Measurements from ENCODE around the gene PRKCE. TPM values are rescaled to one million over a fixed set of nuclear protein-coding genes. Genes with fewer than 3 reads are reported as not detected.
"Not testable (repeated sequence)": the region's sequence is repeated elsewhere in the genome, so short reads cannot be mapped to it uniquely, and the experiment has no call there.

PRKCE gene
- total RNA-seq, 5 donors from 2014 or later (not counting 1 experiment from before 2014, with no cell fraction given): 16.5 to 29.8 (median 23.4) TPM

- WGBS (ENCODE audit: insufficient coverage): 96% methylated on average over 8 of the region's 11 CpGs
- H3K27ac Mint-ChIP-seq; H3K27me3 ChIP-seq (replicated peaks in 1 of 2; ENCODE audit: control insufficient read depth in 2 of 2, extremely low read depth in 1 of 2, insufficient read depth in 2 of 2, low read length in 1 of 2); H3K9me3 Mint-ChIP-seq; H3K36me3 ChIP-seq (ENCODE audit: control insufficient read depth in 2 of 2, extremely low read depth in 1 of 2, insufficient read depth in 1 of 2, low read length in 1 of 2); POLR2A ChIA-PET; H3K4me1 ChIP-seq (ENCODE audit: control insufficient read depth in 1 of 2, extremely low read depth in 1 of 2, insufficient read depth in 2 of 2, low read length in 2 of 2); H3K9me3 ChIP-seq; H3K27ac ChIP-seq (ENCODE audit: low read length); DNase-seq; H3K4me3 Mint-ChIP-seq; ATAC-seq (replicated peaks in 1 of 4); H3K36me3 Mint-ChIP-seq; H3K27me3 Mint-ChIP-seq; H3K4me3 ChIP-seq (ENCODE audit: control insufficient read depth in 1 of 2, extremely low read depth in 1 of 2, low read length in 1 of 2): not testable (repeated sequence)
- H3K4me1 Mint-ChIP-seq: peaks cover 17 to 30% (median 30%) of the 10 kb centered on the region in 3 donors
- CTCF ChIA-PET: interaction anchor here in 1 of 2 donors (0.7 kb wide), 1 partner anchor 560 kb away, joined by 14 read pairs; no protein-coding TSS in a partner anchor
These were observed 552.2 kb downstream of the PRKCE start for GRCh38 chr2:46203636-46204035.

- ChIA-PET CTCF (no interaction called here), POLR2A (no interaction called here)
- peaks cover 0 to 9% (median 8%) of the 10 kb centered on the region in 3 donors for H3K4me1 Mint-ChIP-seq
- no peaks in the 10 kb centered on the region for H3K4me1 ChIP-seq (ENCODE audit: control insufficient read depth in 1 of 2, extremely low read depth in 1 of 2, insufficient read depth in 2 of 2, low read length in 2 of 2)
- no peaks in the 10 kb centered on the region for H3K27me3 Mint-ChIP-seq
- DNase-seq (no peak), ATAC-seq (replicated peaks in 1 of 4) (no peak)
- peaks cover 14% of the 10 kb centered on the region for H3K36me3 Mint-ChIP-seq
- no peaks in the 10 kb centered on the region for H3K36me3 ChIP-seq (ENCODE audit: control insufficient read depth in 2 of 2, extremely low read depth in 1 of 2, insufficient read depth in 1 of 2, low read length in 1 of 2)
- H3K4me3 ChIP-seq (ENCODE audit: control insufficient read depth in 1 of 2, extremely low read depth in 1 of 2, low read length in 1 of 2): no peak overlapping the region
- no peaks in the 10 kb centered on the region for H3K9me3 ChIP-seq
- peaks cover 6 to 22% (median 13%) of the 10 kb centered on the region in 3 donors for H3K9me3 Mint-ChIP-seq
- no peaks in the 10 kb centered on the region for H3K27me3 ChIP-seq (replicated peaks in 1 of 2; ENCODE audit: control insufficient read depth in 2 of 2, extremely low read depth in 1 of 2, insufficient read depth in 2 of 2, low read length in 1 of 2)
- no peak overlapping the region for H3K27ac ChIP-seq (ENCODE audit: low read length)
- no peak overlapping the region for H3K4me3 Mint-ChIP-seq
- H3K27ac Mint-ChIP-seq: no peak overlapping the region
- WGBS (ENCODE audit: insufficient coverage): 100% methylated on average over 3 of the region's 4 CpGs
These were observed 556.1 kb downstream of the PRKCE start for GRCh38 chr2:46207591-46207990.

- no peaks in the 10 kb centered on the region for H3K36me3 ChIP-seq (ENCODE audit: control insufficient read depth in 2 of 2, extremely low read depth in 1 of 2, insufficient read depth in 1 of 2, low read length in 1 of 2)
- Mint-ChIP-seq H3K9me3 (peaks cover 6 to 24% (median 15%) of the 10 kb centered on the region in 3 donors), H3K27me3 (peaks cover 0 to 3% of the 10 kb centered on the region in 2 donors), H3K4me3 (no peak overlapping the region), H3K36me3 (peaks cover 14% of the 10 kb centered on the region), H3K4me1 (peaks cover 0 to 5% (median 0%) of the 10 kb centered on the region in 3 donors), H3K27ac (no peak overlapping the region)
- H3K4me3 ChIP-seq (ENCODE audit: control insufficient read depth in 1 of 2, extremely low read depth in 1 of 2, low read length in 1 of 2): no peak overlapping the region
- no CpG with 5 or more reads among the region's 1 CpG for WGBS (ENCODE audit: insufficient coverage)
- DNase-seq (no peak), ATAC-seq (replicated peaks in 1 of 4) (no peak)
- no peak overlapping the region for H3K27ac ChIP-seq (ENCODE audit: low read length)
- no peaks in the 10 kb centered on the region for H3K9me3 ChIP-seq
- POLR2A ChIA-PET: no interaction called here
- no peaks in the 10 kb centered on the region for H3K4me1 ChIP-seq (ENCODE audit: control insufficient read depth in 1 of 2, extremely low read depth in 1 of 2, insufficient read depth in 2 of 2, low read length in 2 of 2)
- no peaks in the 10 kb centered on the region for H3K27me3 ChIP-seq (replicated peaks in 1 of 2; ENCODE audit: control insufficient read depth in 2 of 2, extremely low read depth in 1 of 2, insufficient read depth in 2 of 2, low read length in 1 of 2)
- CTCF ChIA-PET: no interaction called here
These were observed 557.3 kb downstream of the PRKCE start for GRCh38 chr2:46208766-46209165.

GRCh38 chr2:46210063-46210462 is 558.6 kb downstream of the PRKCE start:
- H3K4me1 Mint-ChIP-seq: peaks cover 0 to 3% (median 0%) of the 10 kb centered on the region in 3 donors
- H3K36me3 ChIP-seq (ENCODE audit: control insufficient read depth in 2 of 2, extremely low read depth in 1 of 2, insufficient read depth in 1 of 2, low read length in 1 of 2): no peaks in the 10 kb centered on the region
- ChIA-PET POLR2A (no interaction called here), CTCF (interaction anchor here in 1 of 2 donors (0.6 kb wide), 1 partner anchor 148 kb away, joined by 5 read pairs; no protein-coding TSS in a partner anchor)
- no peaks in the 10 kb centered on the region for H3K27me3 ChIP-seq (replicated peaks in 1 of 2; ENCODE audit: control insufficient read depth in 2 of 2, extremely low read depth in 1 of 2, insufficient read depth in 2 of 2, low read length in 1 of 2)
- H3K4me3 Mint-ChIP-seq: no peak overlapping the region
- H3K27ac ChIP-seq (ENCODE audit: low read length): no peak overlapping the region
- H3K27ac Mint-ChIP-seq: no peak overlapping the region
- H3K9me3 Mint-ChIP-seq: peaks cover 6 to 36% (median 19%) of the 10 kb centered on the region in 3 donors
- no peak overlapping the region for H3K4me3 ChIP-seq (ENCODE audit: control insufficient read depth in 1 of 2, extremely low read depth in 1 of 2, low read length in 1 of 2)
- WGBS (ENCODE audit: insufficient coverage): 80% methylated on average over 1 of the region's 1 CpG
- ATAC-seq (replicated peaks in 1 of 4): no peak
- peaks cover 17% of the 10 kb centered on the region for H3K36me3 Mint-ChIP-seq
- H3K4me1 ChIP-seq (ENCODE audit: control insufficient read depth in 1 of 2, extremely low read depth in 1 of 2, insufficient read depth in 2 of 2, low read length in 2 of 2): no peaks in the 10 kb centered on the region
- no peaks in the 10 kb centered on the region for H3K9me3 ChIP-seq
- DNase-seq: no peak
- peaks cover 0 to 5% of the 10 kb centered on the region in 2 donors for H3K27me3 Mint-ChIP-seq

- no CpG with 5 or more reads among the region's 1 CpG for WGBS (ENCODE audit: insufficient coverage)
- no peaks in the 10 kb centered on the region for H3K9me3 ChIP-seq
- H3K4me1 Mint-ChIP-seq: peaks cover 0 to 3% (median 0%) of the 10 kb centered on the region in 3 donors
- CTCF ChIA-PET: interaction anchor here in 1 of 2 donors (0.6 to 0.8 kb wide), 3 partner anchors 91 to 868 kb away, joined by 3 to 6 read pairs (median 4); no protein-coding TSS in a partner anchor
- no peak overlapping the region for H3K4me3 ChIP-seq (ENCODE audit: control insufficient read depth in 1 of 2, extremely low read depth in 1 of 2, low read length in 1 of 2)
- H3K9me3 Mint-ChIP-seq: peaks cover 12 to 44% (median 24%) of the 10 kb centered on the region in 3 donors
- no peaks in the 10 kb centered on the region for H3K36me3 ChIP-seq (ENCODE audit: control insufficient read depth in 2 of 2, extremely low read depth in 1 of 2, insufficient read depth in 1 of 2, low read length in 1 of 2)
- no peaks in the 10 kb centered on the region for H3K27me3 ChIP-seq (replicated peaks in 1 of 2; ENCODE audit: control insufficient read depth in 2 of 2, extremely low read depth in 1 of 2, insufficient read depth in 2 of 2, low read length in 1 of 2)
- H3K27me3 Mint-ChIP-seq: peaks cover 0 to 6% of the 10 kb centered on the region in 2 donors
- no peaks in the 10 kb centered on the region for H3K4me1 ChIP-seq (ENCODE audit: control insufficient read depth in 1 of 2, extremely low read depth in 1 of 2, insufficient read depth in 2 of 2, low read length in 2 of 2)
- ATAC-seq (replicated peaks in 1 of 4) (no peak), DNase-seq (no peak)
- no peak overlapping the region for H3K27ac ChIP-seq (ENCODE audit: low read length)
- H3K36me3 Mint-ChIP-seq: peaks cover 22% of the 10 kb centered on the region
- POLR2A ChIA-PET: interaction anchor here in 1 of 2 donors (0.6 kb wide), 1 partner anchor 106 kb away, joined by 4 read pairs; no protein-coding TSS in a partner anchor
- no peak overlapping the region for H3K27ac Mint-ChIP-seq
- H3K4me3 Mint-ChIP-seq: no peak overlapping the region
These were observed 560.0 kb downstream of the PRKCE start for GRCh38 chr2:46211461-46211860.

- ChIA-PET POLR2A (no interaction called here), CTCF (no interaction called here)
- ATAC-seq (replicated peaks in 1 of 4) (no peak), DNase-seq (no peak)
- H3K4me1 ChIP-seq (ENCODE audit: control insufficient read depth in 1 of 2, extremely low read depth in 1 of 2, insufficient read depth in 2 of 2, low read length in 2 of 2): no peaks in the 10 kb centered on the region
- peaks cover 6 to 7% of the 10 kb centered on the region in 2 donors for H3K27me3 Mint-ChIP-seq
- no peaks in the 10 kb centered on the region for H3K27me3 ChIP-seq (replicated peaks in 1 of 2; ENCODE audit: control insufficient read depth in 2 of 2, extremely low read depth in 1 of 2, insufficient read depth in 2 of 2, low read length in 1 of 2)
- H3K9me3 Mint-ChIP-seq: peaks cover 13 to 49% (median 24%) of the 10 kb centered on the region in 3 donors
- no peak overlapping the region for H3K4me3 ChIP-seq (ENCODE audit: control insufficient read depth in 1 of 2, extremely low read depth in 1 of 2, low read length in 1 of 2)
- H3K27ac Mint-ChIP-seq: no peak overlapping the region
- H3K36me3 ChIP-seq (ENCODE audit: control insufficient read depth in 2 of 2, extremely low read depth in 1 of 2, insufficient read depth in 1 of 2, low read length in 1 of 2): no peaks in the 10 kb centered on the region
- no peaks in the 10 kb centered on the region for H3K9me3 ChIP-seq
- no peak overlapping the region for H3K27ac ChIP-seq (ENCODE audit: low read length)
- H3K4me3 Mint-ChIP-seq: no peak overlapping the region
- peaks cover 26% of the 10 kb centered on the region for H3K36me3 Mint-ChIP-seq
- H3K4me1 Mint-ChIP-seq: no peaks in the 10 kb centered on the region
- no CpG with 5 or more reads among the region's 2 CpGs for WGBS (ENCODE audit: insufficient coverage)
These were observed 562.4 kb downstream of the PRKCE start for GRCh38 chr2:46213906-46214305.
